C4-2B (cell line): ENCODE measurements around the gene OLFML2A.

Source experiments
- H3K27ac ChIP-seq: fragments of 450-650 bp; 2 replicates; pipeline ENCODE4 v1.5.1; 2017
- CTCF ChIP-seq: fragments of 450-650 bp; conservative IDR thresholded peaks from 2 replicates; pipeline ENCODE4 v1.5.1; 2017; ENCODE audit warnings: mild to moderate bottlenecking
- ZFX ChIP-seq: fragments of 450-650 bp; IDR thresholded peaks from 2 replicates; pipeline ENCODE4 v1.6.1; 2017

The OLFML2A gene

GRCh38 chr9:124846969-124847368 lies 70.0 kb downstream of the OLFML2A start:
- TF ChIP-seq ZFX (no peak), CTCF (no peak)
- no peak overlapping the region for H3K27ac ChIP-seq

GRCh38 chr9:124849801-124850200 lies 72.9 kb downstream of the OLFML2A start:
- no peak for TF ChIP-seq ZFX
- no peak for TF ChIP-seq CTCF
- H3K27ac ChIP-seq: no peak overlapping the region

GRCh38 chr9:124852121-124852828 lies 75.3 kb downstream of the OLFML2A start:
- no peak overlapping the region for H3K27ac ChIP-seq
- no peak for TF ChIP-seq ZFX
- no peak; the same call in 1 of the 2 replicates for TF ChIP-seq CTCF

- TF ChIP-seq CTCF (peak; percentile 100), ZFX (no peak)
- peak within 1 kb of the TSS; percentile 17; the same call in 1 of the 2 replicates for H3K27ac ChIP-seq
Measured at GRCh38 chr9:124852829-124853531, 76.0 kb downstream of the OLFML2A start, which contains the start of gene WDR38. Gene WDR38 (plus strand): TSS chr9:124853460. CDS start chr9:124853532, 72 bp downstream.

GRCh38 chr9:124853605-124854143 lies 76.7 kb downstream of the OLFML2A start:
- no peak for TF ChIP-seq ZFX
- no peak for TF ChIP-seq CTCF

GRCh38 chr9:124854161-124854560 lies 77.2 kb downstream of the OLFML2A start:
- H3K27ac ChIP-seq: no peak overlapping the region
- no peak for TF ChIP-seq CTCF
- TF ChIP-seq ZFX: no peak

More at GRCh38 chr9:124853605-124854143, 76.7 kb downstream of the OLFML2A start:
- H3K27ac ChIP-seq: peak overlapping the region; percentile 17; the same call in 1 of the 2 replicates

GRCh38 chr9:124854822-124855221 lies 77.9 kb downstream of the OLFML2A start:
- H3K27ac ChIP-seq: no peak overlapping the region
- no peak for TF ChIP-seq ZFX
- TF ChIP-seq CTCF: no peak
